B cell (primary cell): Measurements from ENCODE around the gene EPC1. TPM values are rescaled to one million over a fixed set of nuclear protein-coding genes. Genes with fewer than 3 reads are reported as not detected.

Source experiments
- ATAC-seq: fragments of 200-7000 bp; cut with Tn5 transposase; one replicate; pipeline ENCODE4 v1.10.0; 2021; ENCODE audit warnings: low read depth, mild to moderate bottlenecking, moderate number of reproducible peaks, moderate library complexity
- CTCF ChIA-PET: fragments of 350-600 bp; sonication (Branson Sonifier 250); formaldehyde crosslinking; loops from one replicate; lab custom pipeline; 2021; ENCODE audit warnings: antibody characterized with exemption, inconsistent platforms; lab: Charles Lee
- POLR2A ChIA-PET: fragments of 350-600 bp; sonication (Branson Sonifier 250); formaldehyde crosslinking; loops from one replicate; lab custom pipeline; 2021; ENCODE audit warnings: antibody characterized with exemption; lab: Charles Lee
- DNase-seq: peaks from one replicate; pipeline ENCODE4 v3.0.0; 2013
- H2AFZ ChIP-seq: 2 replicates; pipeline ENCODE4 v1.6.1; 2012; ENCODE audit warnings: mild to moderate bottlenecking, low read depth, low read length; ENCODE audit not compliant: insufficient read depth, poor library complexity, severe bottlenecking
- H3K27ac ChIP-seq, 2 donors: 1 replicate in 1 of 2; 2 replicates in 1 of 2; pipeline ENCODE4 v1.5.1; 2012 to 2013; ENCODE audit warnings: low read length in 2 of 2, mild to moderate bottlenecking in 2 of 2, moderate library complexity in 1 of 2
- H3K27me3 ChIP-seq, 4 experiments: fragments of 200-600 bp in 1 of 4; sonication (generic) in 1 of 4; replicated peaks in 1 of 4; 1 replicate in 2 of 4; 2 replicates in 2 of 4; pipeline versions ENCODE4 v1.6.1 to v1.7.0; 2013 to 2016; ENCODE audit warnings: low read length in 3 of 4, mild to moderate bottlenecking in 2 of 4, mixed read lengths in 1 of 4, moderate library complexity in 1 of 4; ENCODE audit not compliant: insufficient read depth in 4 of 4, control insufficient read depth in 3 of 4; ENCODE audit errors: control extremely low read depth in 1 of 4
- H3K36me3 ChIP-seq, 2 experiments: replicated peaks in 1 of 2; 1 replicate in 1 of 2; 2 replicates in 1 of 2; pipeline versions ENCODE4 v1.6.1 to v1.7.1; 2013; ENCODE audit warnings: low read length in 1 of 2; ENCODE audit not compliant: insufficient read depth in 2 of 2, control insufficient read depth in 1 of 2; ENCODE audit errors: control extremely low read depth in 1 of 2, extremely low read depth in 1 of 2
- H3K4me1 ChIP-seq, 2 donors: fragments of 200-600 bp in 1 of 2; sonication (generic) in 1 of 2; 1 replicate in 1 of 2; 2 replicates in 1 of 2; pipeline versions ENCODE4 v1.5.1 to v1.6.1; 2013 to 2017; ENCODE audit warnings: low read length in 2 of 2; ENCODE audit not compliant: control insufficient read depth in 2 of 2, insufficient read depth in 2 of 2
- H3K4me2 ChIP-seq: replicated peaks from 2 replicates; pipeline ENCODE3; 2012; ENCODE audit warnings: mild to moderate bottlenecking, low read depth, low read length; ENCODE audit not compliant: poor library complexity, severe bottlenecking
- H3K4me3 ChIP-seq, 5 experiments: fragments of 200-600 bp in 1 of 5; sonication (generic) in 1 of 5; 1 replicate in 3 of 5; 2 replicates in 2 of 5; pipeline versions ENCODE4 v1.5.1 to v1.7.0; 2011 to 2016; ENCODE audit warnings: low read length in 4 of 5, mild to moderate bottlenecking in 4 of 5, low read depth in 2 of 5, control low read depth in 1 of 5, moderate library complexity in 1 of 5; ENCODE audit not compliant: insufficient read depth in 1 of 5; ENCODE audit errors: control extremely low read depth in 1 of 5, extremely low read depth in 1 of 5
- H3K79me2 ChIP-seq: fragments of 200-600 bp; sonication (generic); one replicate; pipeline ENCODE4 v1.6.0; 2016; ENCODE audit warnings: low read length; ENCODE audit not compliant: control insufficient read depth, insufficient read depth
- H3K9ac ChIP-seq: fragments of 200-600 bp; sonication (generic); 2 replicates; pipeline ENCODE4 v1.6.1; 2017; ENCODE audit warnings: mild to moderate bottlenecking, low read length, moderate library complexity
- H3K9me3 ChIP-seq, 3 donors: one replicate each; pipeline versions ENCODE4 v1.6.1 to v1.7.1; 2013; ENCODE audit warnings: low read length in 2 of 3; ENCODE audit not compliant: control insufficient read depth in 2 of 3, insufficient read depth in 1 of 3; ENCODE audit errors: control extremely low read depth in 1 of 3
- H4K20me1 ChIP-seq: 2 replicates; pipeline ENCODE4 v1.6.0; 2012; ENCODE audit warnings: mild to moderate bottlenecking, low read length; ENCODE audit not compliant: insufficient read depth, control insufficient read depth, poor library complexity, severe bottlenecking
- H3K27ac Mint-ChIP-seq: one replicate; pipeline ENCODE4 v1.8.0; 2021; ENCODE audit warnings: mixed read lengths
- H3K27me3 Mint-ChIP-seq: one replicate; pipeline ENCODE4 v1.8.0; 2021; ENCODE audit warnings: mixed read lengths
- H3K4me1 Mint-ChIP-seq: one replicate; pipeline ENCODE4 v1.8.0; 2021; ENCODE audit warnings: mixed read lengths
- H3K4me3 Mint-ChIP-seq: one replicate; pipeline ENCODE4 v1.8.0; 2021; ENCODE audit warnings: mixed read lengths
- H3K9me3 Mint-ChIP-seq: one replicate; pipeline ENCODE4 v1.8.0; 2022; ENCODE audit warnings: mixed read lengths; ENCODE audit not compliant: insufficient read depth
- EZH2 ChIP-seq: IDR thresholded peaks from 2 replicates; pipeline ENCODE4 v1.6.1; 2012; ENCODE audit warnings: borderline replicate concordance, low read depth, mild to moderate bottlenecking, moderate library complexity, low read length; ENCODE audit not compliant: insufficient read depth, poor library complexity, severe bottlenecking
- WGBS: methylation state at CpG from one replicate; pipeline ENCODE4 v1.1.5; 2013; ENCODE audit warnings: missing lambda C conversion rate; ENCODE audit not compliant: insufficient coverage; 5-methylcytosine and 5-hydroxymethylcytosine counted together
- intact Hi-C: fragments of 100-400 bp; cut with micrococcal nuclease; formaldehyde crosslinking; loops from one replicate; pipeline ENCODE4 v1.10.0; 2022
- polyA plus RNA-seq: library from polyadenylated mRNA; depleted of rRNA; stranded (reverse); fragments of >200 nt; gene quantifications from 2 replicates; pipeline ENCODE4 v1.2.3, GENCODE V29; 2012
- total RNA-seq, 2 donors: library from RNA; stranded (reverse); fragments of 120-200 nt in 1 of 2; gene quantifications; 1 replicate in 1 of 2; 2 replicates in 1 of 2; pipeline versions ENCODE4 v1.2.3 to v1.2.4, GENCODE V29; 2013 to 2022
- TF ChIP-seq, protein P1 (sequence below): fragments of 200-600 bp; IDR thresholded peaks from one replicate; pipeline ENCODE4 v1.8.0; 2022; ENCODE audit warnings: antibody characterized with exemption, mild to moderate bottlenecking

Gene EPC1
- total and polyA plus RNA-seq, 2 donors (not counting 1 experiment from before 2014, with no cell fraction given): 120 to 220 TPM

DNA sequence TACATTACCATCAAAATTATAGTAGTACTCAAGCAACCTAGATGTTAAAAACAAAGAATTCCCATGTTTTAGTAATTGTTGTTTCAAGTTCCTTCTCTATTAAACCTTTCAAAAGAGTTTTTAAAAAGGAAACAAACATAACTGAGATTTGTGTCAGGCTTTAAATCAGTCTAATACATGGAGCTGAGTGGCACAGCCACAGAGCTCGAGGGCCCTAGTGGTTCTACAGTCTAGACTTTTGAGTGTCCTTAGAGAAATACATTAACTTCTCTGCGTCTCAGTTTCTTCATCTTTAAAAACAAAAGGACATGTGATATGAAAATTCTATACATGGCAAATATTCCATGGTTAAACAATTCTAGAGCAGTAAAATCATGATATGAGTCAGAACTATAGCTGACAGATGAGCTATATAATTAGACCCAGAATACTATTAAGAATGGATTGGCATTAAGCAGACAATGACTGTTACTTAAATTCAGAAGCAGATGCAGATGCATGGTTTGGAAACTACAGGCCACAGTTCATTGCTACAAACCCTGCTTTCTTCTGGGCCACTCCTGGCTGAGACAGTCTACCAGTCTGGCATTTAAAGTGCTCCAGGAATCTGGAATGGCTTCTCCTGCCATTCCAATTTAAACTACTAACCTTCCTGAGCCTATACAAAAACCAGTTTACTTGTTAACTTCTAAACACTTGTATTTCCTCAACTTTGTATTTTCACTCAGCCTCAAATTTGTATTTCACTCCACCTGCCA, 77.4 kb downstream of the EPC1 start:
- CTCF ChIA-PET: no interaction called here
- no peak overlapping the region for H3K27ac Mint-ChIP-seq
- POLR2A ChIA-PET: interaction anchor here (0.6 kb wide), 1 partner anchor 113 kb away, joined by 3 read pairs; no protein-coding TSS in a partner anchor

DNA sequence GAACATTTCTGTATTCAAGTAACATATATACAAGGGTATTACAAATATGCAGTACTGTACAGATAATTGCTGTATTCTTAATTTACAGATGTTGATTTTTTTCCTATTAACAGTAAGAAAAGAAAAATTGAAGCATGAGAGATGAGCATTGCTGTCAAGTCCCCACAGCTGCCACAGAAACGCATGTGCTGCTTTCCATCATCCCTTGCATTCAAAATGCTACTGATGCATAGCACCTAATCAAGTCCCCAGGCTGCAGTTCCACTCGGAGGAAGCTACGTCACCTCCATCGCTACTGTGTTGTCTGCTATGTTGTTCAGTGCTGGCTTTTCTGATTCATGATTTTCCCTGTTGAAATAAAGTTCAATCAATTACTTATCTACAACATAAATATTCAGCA, 78.2 kb downstream of the EPC1 start:
- Histone ChIP-seq H3K4me2 (no peak overlapping the region), H3K27me3 (no peaks in the 10 kb centered on the region), H3K4me1 (peaks cover 0 to 9% of the 10 kb centered on the region in 2 donors), H3K36me3 (peaks cover 22 to 62% of the 10 kb centered on the region in 2 experiments), H2AFZ (no peak overlapping the region), H4K20me1 (no peaks in the 10 kb centered on the region), H3K27ac (no peak overlapping the region), H3K9me3 (no peaks in the 10 kb centered on the region), H3K79me2 (peaks cover 4% of the 10 kb centered on the region), H3K9ac (no peak overlapping the region), H3K4me3 (no peak overlapping the region)
- CTCF ChIA-PET: no interaction called here
- WGBS: no CpG with 5 or more reads among the region's 4 CpGs
- intact Hi-C loops: no loop called here
- H3K27ac Mint-ChIP-seq: no peak overlapping the region
- TF ChIP-seq, protein P1, sequence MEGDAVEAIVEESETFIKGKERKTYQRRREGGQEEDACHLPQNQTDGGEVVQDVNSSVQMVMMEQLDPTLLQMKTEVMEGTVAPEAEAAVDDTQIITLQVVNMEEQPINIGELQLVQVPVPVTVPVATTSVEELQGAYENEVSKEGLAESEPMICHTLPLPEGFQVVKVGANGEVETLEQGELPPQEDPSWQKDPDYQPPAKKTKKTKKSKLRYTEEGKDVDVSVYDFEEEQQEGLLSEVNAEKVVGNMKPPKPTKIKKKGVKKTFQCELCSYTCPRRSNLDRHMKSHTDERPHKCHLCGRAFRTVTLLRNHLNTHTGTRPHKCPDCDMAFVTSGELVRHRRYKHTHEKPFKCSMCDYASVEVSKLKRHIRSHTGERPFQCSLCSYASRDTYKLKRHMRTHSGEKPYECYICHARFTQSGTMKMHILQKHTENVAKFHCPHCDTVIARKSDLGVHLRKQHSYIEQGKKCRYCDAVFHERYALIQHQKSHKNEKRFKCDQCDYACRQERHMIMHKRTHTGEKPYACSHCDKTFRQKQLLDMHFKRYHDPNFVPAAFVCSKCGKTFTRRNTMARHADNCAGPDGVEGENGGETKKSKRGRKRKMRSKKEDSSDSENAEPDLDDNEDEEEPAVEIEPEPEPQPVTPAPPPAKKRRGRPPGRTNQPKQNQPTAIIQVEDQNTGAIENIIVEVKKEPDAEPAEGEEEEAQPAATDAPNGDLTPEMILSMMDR: no peak
- no peak for TF ChIP-seq EZH2
- H3K4me1 Mint-ChIP-seq: peaks cover 9% of the 10 kb centered on the region
- DNase-seq (no peak), ATAC-seq (no peak)
- POLR2A ChIA-PET: no interaction called here
- H3K4me3 Mint-ChIP-seq: no peak overlapping the region
- no peaks in the 10 kb centered on the region for H3K27me3 Mint-ChIP-seq
- no peaks in the 10 kb centered on the region for H3K9me3 Mint-ChIP-seq

More for the DNA sequence above, 77.4 kb downstream of the EPC1 start:
- no peak for TF ChIP-seq EZH2
- TF ChIP-seq, protein P1: no peak
- Histone ChIP-seq H3K79me2 (peaks cover 4% of the 10 kb centered on the region), H3K4me1 (peaks cover 0 to 9% of the 10 kb centered on the region in 2 donors), H3K27me3 (no peaks in the 10 kb centered on the region), H3K9me3 (no peaks in the 10 kb centered on the region), H3K4me3 (no peak overlapping the region), H3K9ac (no peak overlapping the region), H3K4me2 (no peak overlapping the region), H3K27ac (no peak overlapping the region), H4K20me1 (no peaks in the 10 kb centered on the region), H3K36me3 (peaks cover 22 to 62% of the 10 kb centered on the region in 2 experiments), H2AFZ (no peak overlapping the region)
- WGBS: no CpG with 5 or more reads among the region's 2 CpGs
- no peak for ATAC-seq
- Mint-ChIP-seq H3K4me3 (no peak overlapping the region), H3K27me3 (no peaks in the 10 kb centered on the region), H3K9me3 (no peaks in the 10 kb centered on the region), H3K4me1 (peaks cover 13% of the 10 kb centered on the region)
- no peak for DNase-seq
- intact Hi-C loops: loop anchor here (1.0 kb wide), 1 partner anchor 78 kb away; the partner anchor contains the start of gene EPC1
